NCI-H345 (cell line): ENCODE measurements around the gene RTN4IP1.

Experiments used
- DNase-seq: peaks from one replicate; lab custom pipeline; 2025; lab: John Stamatoyannopoulos, UW

RTN4IP1 gene

DNA sequence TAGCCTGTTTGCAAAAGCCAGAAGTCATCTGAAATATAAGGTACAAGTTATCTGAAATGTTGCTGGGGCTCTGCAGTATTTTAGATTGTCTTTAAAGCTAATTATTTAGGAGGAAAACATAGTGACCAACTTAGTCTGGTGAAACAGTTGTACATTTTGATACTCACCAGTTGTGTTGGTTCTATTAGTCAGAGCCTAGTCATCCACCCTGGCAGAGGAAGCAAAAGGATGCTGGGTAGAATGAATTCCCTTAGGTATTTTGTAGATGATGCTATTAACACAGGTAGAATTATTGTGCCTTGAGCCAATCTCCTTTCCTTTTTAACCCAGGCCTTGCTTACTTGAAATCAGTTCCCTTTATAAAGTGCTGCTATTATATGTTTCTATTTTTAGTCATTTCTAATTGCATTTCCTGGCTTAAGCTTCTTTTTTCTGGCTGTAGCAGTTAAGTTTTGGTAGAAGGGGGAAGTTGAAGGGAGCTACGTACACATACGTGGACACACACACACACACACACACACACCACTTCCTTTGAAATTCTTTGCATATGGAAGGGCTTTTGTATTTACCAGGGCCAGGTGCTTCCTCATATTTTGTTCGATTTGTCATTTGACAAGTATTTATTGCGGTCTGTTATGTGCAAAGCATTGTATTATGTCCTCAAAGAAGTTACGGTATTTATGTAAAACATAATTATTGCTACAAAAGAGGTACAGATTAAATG lies 82.4 kb downstream of the RTN4IP1 start:
- no peak for DNase-seq

DNA sequence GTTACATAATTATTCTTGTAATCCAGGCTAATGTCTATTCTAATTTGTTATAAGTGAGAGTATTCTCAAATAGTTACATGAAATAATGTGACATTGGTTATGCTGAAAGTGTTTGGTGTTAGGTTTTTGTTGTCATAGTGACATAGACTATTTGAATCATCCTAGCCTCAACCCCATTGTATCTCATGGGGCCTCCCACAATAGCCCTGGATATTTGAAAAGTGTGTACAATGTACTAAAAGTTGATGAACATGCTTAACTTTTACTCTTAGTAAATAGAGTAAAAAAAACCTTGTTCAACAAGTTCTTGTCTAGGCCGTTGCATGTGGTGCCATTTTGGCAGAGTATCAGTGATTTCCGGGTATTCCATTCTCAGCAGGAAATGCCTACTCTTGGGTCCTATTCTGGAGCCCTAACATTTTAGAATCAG lies 83.0 kb downstream of the RTN4IP1 start:
- no peak for DNase-seq

DNA sequence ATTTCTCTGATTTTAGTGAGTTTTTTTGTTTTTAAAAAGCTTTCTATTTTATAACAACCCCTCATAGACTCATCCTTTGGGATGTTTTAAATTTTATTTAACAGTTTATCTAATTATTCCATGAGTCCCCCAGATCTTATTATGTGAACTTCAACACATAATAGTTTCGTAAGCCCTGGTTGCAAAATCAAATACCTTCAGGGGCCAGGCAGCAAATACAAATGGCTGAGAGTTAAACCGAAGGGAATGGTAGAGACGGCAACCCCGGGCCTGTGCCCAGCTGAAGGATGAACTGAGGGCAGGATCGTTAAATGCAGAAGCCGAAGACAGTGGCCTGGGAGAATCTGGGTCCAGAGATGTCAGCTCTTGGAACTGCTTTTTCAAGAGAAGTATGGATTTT lies 88.4 kb downstream of the RTN4IP1 start:
- DNase-seq, result no peak

DNA sequence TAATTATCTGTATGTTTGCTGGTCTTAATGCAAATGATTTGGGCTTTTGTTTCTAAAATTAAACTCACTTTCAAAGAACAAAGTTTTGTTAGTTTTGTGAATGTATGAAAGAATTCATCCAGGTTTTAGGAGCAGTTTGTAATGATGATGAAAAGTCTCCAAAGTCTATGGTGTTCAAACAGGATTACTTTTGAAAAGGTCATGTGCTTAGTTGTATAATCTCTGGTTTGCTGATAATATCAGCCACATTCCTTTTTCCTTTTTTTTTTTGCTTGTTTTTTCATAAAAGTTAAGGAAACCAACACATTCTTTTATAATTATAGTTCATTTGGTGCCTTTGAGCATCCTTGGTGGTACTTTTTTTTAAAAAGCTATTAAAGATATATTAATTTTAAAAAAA lies 88.9 kb downstream of the RTN4IP1 start:
- DNase-seq, result no peak

DNA sequence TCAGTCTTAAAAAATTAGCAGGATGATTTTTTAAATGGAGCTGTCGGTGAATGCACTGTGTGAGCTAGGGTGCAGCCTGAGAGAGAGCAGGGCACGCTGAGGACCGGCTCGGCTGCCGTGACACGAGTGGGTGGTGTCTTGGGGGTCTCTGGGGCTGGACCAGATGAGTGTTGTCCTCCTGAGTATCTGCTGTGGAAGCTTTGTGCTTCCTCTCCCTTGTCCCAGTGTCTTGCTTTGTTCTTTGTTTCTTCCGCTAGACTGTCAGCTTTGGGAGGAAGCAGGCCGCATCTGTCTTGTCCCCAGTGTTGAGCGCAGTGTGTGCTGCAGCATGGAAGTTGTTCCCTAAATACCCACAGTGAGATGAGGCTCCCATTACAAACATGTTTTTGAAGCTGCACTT lies 89.4 kb downstream of the RTN4IP1 start:
- no peak for DNase-seq

DNA sequence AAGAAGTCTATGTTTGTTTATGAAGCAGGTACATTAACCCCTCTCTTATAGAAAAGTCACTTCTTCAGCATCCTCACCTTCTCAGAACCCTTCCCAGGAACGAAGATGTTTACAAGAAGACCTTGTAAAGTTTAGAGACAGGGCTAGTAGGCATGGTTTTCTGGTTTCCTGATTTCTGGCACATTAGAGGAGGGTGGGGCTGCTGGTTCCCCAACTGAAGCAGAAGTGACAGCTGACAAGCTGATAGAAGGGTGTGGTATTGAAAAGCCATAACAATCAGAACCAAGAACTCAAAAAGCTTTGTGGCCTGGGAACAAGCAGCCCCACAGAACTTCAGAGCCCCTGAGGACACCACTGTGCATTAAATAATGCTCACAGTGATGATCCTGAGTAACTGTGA lies 91.2 kb downstream of the RTN4IP1 start:
- no peak for DNase-seq

DNA sequence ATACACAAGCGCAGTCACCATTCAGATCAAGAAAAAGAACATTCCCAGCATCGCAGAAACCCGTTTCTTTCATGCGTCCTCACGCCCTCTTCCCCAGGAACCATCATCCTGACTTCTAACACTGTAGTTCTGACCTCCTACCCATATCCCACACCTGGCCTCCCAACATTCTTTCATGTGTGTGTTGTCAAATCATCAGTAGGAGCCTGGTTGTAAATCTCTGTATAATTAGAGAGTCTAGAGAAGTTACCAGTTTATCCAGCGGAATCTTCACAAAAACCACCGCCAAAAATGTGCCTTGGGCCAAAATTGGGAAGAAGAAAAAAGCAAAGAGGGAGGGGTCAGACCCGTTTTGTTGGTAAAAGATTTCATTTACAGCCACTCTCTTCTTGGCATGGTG lies 91.6 kb downstream of the RTN4IP1 start:
- no peak for DNase-seq

DNA sequence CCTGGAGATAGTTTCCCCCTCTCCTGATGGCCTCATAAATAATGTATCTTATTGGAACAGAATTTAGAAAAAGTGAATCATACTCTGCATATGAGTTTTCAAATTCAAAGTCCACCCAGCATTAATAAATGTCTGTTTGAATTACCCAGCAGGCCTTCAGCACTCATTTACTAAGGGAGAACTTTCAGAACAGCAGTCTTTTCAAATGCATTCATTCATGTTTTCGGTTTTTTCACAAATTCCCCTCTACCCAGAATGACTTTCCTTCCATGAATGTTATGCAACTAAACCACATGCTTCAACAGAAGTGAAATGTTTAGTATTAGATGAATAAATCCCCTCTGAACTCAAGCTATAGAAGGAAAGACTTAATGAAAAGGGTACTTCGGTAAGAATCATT lies 92.4 kb downstream of the RTN4IP1 start:
- DNase-seq, result no peak

DNA sequence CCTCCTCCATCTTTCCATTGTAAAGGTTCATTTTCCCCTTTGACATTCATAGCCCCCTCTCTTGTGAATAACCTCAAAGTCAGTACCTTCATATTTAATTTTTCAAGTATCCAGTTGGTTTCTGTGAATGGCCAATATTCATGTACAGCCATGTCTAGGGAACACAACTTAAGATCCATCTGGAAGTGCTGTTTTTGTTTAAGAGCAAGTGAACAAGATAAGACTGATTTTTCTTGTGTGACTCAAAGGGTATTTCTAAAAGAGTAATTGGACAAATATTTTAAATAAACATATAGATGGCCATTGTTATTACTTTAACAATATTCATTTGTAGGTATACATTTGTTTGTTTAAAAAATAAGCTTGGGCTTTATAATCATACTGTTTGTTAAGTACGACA lies 92.9 kb downstream of the RTN4IP1 start:
- DNase-seq, result no peak

DNA sequence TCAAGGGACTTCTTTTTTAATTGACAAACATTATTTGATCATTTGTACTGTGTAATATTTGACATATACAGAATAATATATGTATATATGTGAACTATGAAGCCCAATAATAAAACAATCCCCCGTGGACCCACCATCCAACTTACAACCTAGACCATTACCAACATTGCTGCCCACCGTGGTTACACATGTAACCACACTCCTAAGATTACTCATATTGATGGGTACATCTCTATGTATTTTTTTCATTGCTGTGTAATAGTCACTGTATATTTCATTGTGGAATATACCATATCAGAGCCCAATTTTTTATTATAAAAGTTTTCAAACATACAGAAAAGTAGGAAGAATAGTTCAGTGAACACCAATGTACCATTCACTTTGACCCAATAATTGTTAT lies 94.3 kb downstream of the RTN4IP1 start:
- DNase-seq, result no peak

DNA sequence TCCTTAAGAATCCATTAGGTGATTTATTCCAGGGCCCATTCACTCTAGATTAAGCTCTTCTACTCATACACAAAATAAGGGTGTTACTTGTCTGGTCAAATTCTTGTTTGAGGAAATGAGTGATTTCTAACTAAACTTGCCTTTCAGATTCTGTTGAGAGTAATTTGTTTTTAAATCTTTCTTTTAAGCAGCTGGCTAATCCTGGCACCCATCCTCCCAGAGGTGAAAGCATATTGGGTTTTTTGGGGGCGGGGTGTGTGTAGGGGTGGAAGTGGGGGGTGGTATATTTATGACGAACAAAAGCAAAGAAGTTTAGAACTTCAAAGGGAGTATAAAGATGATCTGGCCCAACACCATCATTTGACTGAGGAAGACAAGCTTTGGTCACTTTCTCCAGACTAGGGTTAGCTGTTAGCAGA lies 94.7 kb downstream of the RTN4IP1 start:
- DNase-seq, result no peak

DNA sequence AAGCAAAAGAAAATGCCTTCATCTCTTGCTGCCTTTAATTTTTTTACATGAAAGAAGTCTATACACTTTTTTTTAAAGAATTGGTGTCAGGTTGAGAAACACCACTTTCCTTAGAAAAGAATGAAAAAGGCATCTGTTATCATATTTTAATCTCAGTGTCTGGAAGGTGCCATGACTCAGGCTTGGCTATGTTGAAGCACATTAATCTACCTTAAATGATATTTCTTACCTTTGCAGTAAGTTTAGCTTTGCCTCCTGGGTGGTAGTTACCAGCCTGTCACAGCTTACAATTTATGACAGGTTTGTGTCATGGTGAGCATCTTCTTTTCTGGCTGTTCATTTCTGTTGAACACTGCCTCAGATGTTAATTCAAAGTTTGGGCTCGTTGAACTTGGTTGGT lies 95.3 kb downstream of the RTN4IP1 start:
- DNase-seq, result no peak

DNA sequence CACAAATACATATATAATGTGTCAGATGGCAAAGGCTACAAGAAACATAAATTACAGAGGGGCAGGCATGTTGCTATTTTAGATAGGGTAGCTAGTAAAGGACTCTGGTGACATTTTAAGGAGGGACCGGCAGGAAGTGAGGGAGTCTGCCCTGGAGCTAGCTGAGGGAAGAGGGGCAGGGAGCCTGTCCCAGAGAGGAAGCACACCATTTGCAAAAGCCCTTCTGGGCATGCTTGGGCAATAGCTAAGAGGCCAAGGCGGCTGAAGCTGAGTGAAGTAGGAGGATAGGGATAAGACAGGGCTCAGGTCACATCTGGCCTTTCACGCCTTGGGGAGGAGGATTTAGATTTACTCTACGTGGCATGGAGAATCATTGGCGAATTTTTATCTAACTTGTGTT lies 96.2 kb downstream of the RTN4IP1 start:
- DNase-seq, result no peak

DNA sequence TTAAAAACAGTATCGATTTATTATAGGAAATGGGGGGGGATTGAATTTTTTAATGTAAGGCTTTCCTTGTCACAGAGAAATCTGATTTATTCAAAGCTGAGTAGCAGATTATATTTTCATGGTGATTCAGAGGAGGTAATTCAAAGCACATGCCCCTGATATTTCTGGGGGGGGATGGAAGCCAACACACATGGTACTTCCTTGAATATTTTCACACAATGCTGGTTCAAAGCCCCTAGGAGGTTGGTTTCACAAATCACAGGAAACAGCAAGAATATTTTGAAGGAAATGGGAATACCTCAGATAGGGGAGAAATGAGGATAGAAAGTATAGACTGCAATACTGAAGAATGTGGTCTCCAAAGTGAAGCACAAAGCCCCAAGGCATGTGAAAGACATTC lies 98.8 kb downstream of the RTN4IP1 start:
- DNase-seq, result no peak

DNA sequence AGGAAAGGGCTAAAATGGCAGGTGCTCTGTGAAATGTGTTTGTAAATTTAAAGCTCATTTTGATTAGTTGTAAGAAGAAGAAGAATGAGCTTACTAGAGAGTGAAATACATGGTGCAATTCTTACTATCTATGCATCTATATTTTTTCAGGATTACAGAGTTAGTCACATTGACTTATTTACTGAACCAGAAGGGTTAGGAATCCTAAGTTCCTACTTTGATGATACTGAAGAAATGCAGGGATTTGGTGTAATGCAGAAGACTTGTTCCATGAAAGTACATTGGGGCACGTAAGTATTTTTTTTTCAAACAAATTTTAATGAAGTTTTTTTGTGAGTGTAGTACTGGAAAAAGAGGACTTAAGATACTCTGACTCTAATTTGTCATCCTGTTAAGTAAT lies 99.3 kb downstream of the RTN4IP1 start:
- DNase-seq, result no peak

DNA sequence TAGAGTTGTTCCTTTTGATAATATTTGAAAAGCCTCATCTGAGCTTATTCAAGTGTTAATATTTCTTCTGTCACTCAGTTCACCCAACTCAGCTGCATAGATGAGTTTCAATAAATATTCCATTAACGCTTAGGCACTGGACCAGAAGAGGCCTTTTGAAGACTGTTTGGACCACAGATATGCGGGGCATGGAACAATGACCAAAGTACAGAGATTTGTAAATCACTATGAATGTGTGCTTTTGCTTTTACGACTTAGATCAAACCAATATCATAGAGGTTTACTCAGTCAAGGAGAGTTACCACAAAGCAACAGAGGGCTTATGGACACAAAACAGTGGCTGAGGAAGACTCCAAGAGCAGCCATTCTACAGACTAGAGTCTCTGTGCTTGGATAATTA lies 99.9 kb downstream of the RTN4IP1 start:
- no peak for DNase-seq

DNA sequence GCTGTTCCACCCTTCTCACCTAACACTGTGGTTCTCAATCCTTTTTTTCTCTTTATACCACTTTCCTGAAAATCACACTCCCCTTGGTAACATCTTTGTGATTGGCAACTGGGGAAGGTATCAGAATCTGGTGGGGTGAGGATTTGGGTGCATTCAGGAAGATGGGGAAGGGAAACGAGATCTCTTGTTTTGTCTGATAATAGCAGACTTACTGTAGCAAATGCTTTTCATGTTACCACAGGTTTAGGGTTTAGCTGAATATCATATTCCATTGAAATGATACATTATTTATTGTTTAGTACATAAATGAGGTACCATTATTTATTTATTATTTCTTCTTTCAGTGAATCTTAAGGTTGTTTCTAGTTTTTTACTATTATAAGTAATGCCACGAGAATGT lies 100.8 kb downstream of the RTN4IP1 start:
- DNase-seq, result no peak

DNA sequence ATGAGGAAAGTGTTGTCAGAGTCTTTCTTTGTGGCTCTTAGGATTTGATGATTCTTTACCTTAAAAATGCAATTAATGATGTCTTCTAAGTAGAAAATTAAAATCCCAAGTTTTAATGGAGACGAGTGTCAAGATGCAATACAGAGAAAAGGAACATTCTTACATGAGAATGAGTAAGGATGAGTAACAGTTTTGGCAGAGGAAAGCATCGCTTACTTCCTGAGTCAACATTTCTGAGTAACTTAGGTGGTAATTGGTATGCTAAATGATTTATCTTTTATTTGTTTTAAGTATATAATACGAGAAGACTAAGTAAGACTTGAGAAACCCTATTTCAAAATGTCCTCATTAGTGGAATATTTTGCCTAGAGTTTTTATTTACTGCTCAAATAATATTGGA lies 101.3 kb downstream of the RTN4IP1 start:
- no peak for DNase-seq

DNA sequence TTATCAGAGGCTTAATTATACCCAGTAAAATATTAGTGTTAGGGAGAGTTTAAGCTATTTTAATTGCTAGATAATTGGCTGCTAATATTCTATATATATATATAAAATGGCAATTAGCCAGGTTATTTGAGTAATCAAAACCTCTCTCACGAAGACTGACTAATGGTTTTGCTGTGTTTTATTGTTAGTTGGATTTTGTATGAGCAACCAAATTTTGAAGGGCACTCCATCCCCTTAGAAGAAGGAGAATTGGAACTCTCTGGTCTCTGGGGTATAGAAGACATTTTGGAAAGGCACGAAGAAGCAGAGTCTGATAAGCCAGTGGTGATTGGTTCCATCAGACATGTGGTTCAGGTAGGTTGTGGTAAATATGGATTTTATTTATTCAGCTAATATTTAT lies 102.2 kb downstream of the RTN4IP1 start:
- DNase-seq, result no peak

DNA sequence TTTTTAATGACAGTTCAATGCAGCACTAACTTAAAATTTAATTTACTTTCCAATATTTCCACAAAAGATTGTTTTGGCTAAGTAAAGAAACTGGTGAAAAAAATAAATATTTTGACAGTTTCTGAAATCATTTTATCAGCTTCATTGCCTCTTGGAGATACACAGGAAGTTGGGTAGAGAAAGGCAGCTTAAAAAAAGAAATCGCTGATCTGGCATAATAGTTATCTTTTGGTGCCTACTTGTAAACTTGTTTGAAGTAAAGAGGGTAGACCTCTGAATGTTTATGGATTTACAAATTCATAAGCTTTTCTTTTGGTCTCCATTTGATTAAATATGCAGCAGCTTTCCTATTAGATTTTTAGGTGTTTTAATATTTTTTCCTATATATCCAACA lies 103.4 kb downstream of the RTN4IP1 start:
- no peak for DNase-seq

DNA sequence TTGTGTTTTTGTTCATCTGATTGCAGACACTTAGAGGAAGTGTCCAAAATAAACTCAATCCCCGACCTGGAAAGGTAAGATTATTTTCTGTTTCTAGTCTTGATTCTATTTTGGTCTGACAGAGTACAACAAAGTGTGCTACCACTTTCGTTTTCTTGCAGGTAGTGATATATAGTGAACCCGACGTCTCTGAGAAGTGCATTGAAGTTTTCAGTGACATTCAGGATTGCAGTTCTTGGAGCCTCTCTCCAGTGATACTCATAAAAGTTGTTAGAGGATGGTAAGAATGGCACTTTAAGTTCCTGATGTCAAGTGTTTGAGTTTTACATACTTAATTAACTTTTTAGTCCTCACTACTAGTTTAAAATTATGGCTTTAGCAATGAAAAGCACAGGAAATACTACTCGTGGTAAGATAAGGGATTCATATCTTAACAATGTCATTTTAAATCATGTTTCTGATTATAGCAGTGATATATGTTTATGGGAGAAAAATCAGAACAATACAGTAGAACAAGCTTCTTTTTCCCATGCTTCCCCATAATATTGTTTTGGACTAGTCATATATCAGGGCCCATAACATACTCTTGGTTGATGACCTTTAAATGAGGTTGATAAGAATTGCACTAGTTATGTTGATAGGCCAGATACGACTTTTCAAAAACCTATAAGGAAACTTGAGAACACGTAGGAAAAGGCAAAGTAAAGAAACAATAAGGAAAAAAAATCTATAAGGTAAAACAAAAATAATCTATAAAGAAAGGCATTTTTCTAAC lies 104.0 kb downstream of the RTN4IP1 start:
- DNase-seq, result no peak

DNA sequence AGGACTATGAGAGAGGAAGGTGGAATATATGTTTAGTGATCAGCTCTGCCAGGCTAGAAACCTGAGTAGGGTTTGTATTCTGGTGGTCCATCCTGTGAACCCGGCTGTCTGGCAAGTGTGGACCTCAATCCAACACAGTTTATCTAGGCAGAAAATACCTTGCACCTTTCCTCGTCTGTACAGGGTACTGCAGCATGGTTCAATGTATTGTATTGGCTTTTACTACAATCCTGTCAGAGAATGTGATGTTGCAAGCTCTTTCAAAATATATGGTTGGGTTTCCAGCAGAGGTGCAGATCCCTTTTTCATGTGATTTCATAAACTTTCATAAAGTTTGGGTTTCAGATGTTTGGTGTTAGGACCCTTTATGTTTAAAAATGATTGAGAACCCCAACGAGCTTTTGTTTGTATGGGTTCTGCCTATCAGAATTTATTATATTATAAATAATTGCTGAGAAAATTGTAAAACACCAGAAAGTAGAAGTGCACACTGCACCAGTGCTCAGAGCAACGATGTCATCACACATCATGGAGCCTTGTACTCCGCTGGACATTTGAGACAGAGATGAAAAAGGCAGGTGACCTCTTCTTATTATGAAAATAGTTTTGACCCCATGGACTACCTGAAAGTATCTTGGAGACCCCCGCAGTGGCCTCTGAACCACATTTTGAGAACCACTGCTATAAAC lies 106.6 kb downstream of the RTN4IP1 start:
- no peak for DNase-seq
